LHCN-M2 (cell line): ENCODE data around the gene MMP10. TPM values are rescaled to one million over a fixed set of nuclear protein-coding genes. Genes with fewer than 3 reads are reported as not detected.

Source experiments
- DNase-seq: peaks from one replicate; pipeline ENCODE4 v3.0.0-alpha.2; 2012; ENCODE audit warnings: low read depth
- polyA plus RNA-seq: library from polyadenylated mRNA; unstranded; fragments of >200 nt; gene quantifications from one replicate; pipeline ENCODE4 v1.2.1, GENCODE V29; 2012; ENCODE audit warnings: missing spikeins
- total RNA-seq: library from RNA; depleted of rRNA; stranded (reverse); fragments of >200 nt; gene quantifications from 2 replicates; pipeline ENCODE4 v1.2.3, GENCODE V29; 2014; rRNA removed

Gene MMP10
- not detected in 2 replicates for total RNA-seq
- polyA plus RNA-seq = not detected

- peak; percentile 66 for DNase-seq
Observed at GRCh38 chr11:102780491-102780918, at the start of gene MMP10. TSS of gene MMP10 (minus strand) at chr11:102780628. CDS start at chr11:102780591, 37 bp downstream.

- DNase-seq = no peak
Observed at GRCh38 chr11:102829316-102830000, 49.0 kb upstream of the MMP10 start.

- DNase-seq = peak; percentile 10
Observed at GRCh38 chr11:102824556-102824955, 44.1 kb upstream of the MMP10 start.

GRCh38 chr11:102819491-102819890 is 39.1 kb upstream of the MMP10 start:
- no peak for DNase-seq

- no peak for DNase-seq
Observed at GRCh38 chr11:102813484-102813883, 33.1 kb upstream of the MMP10 start.

- DNase-seq = no peak
Observed at GRCh38 chr11:102812188-102812587, 31.8 kb upstream of the MMP10 start.

- DNase-seq = peak; percentile 24
Observed at GRCh38 chr11:102810950-102811660, 30.7 kb upstream of the MMP10 start.

GRCh38 chr11:102809971-102810370 is 29.5 kb upstream of the MMP10 start:
- no peak for DNase-seq

- peak; percentile 34 for DNase-seq
Observed at GRCh38 chr11:102807921-102808320, 27.5 kb upstream of the MMP10 start.

GRCh38 chr11:102806296-102806695 is 25.9 kb upstream of the MMP10 start:
- no peak for DNase-seq

- DNase-seq = peak; percentile 55
Observed at GRCh38 chr11:102802341-102802740, 21.9 kb upstream of the MMP10 start.

- no peak for DNase-seq
Observed at GRCh38 chr11:102800767-102801166, 20.3 kb upstream of the MMP10 start.

GRCh38 chr11:102799681-102800340 is 19.4 kb upstream of the MMP10 start:
- no peak for DNase-seq

GRCh38 chr11:102798012-102798746 is 17.8 kb upstream of the MMP10 start, which contains the start of gene MMP1:
TSS of gene MMP1 (minus strand) at chr11:102798160. CDS start at chr11:102798092, 68 bp downstream.
- no peak for DNase-seq

- peak; percentile 28 for DNase-seq
Observed at GRCh38 chr11:102794382-102794781, 14.0 kb upstream of the MMP10 start.

- no peak for DNase-seq
Observed at GRCh38 chr11:102793677-102794290, 13.4 kb upstream of the MMP10 start.

- DNase-seq = no peak
Observed at GRCh38 chr11:102792604-102793003, 12.2 kb upstream of the MMP10 start.

- no peak for DNase-seq
Observed at GRCh38 chr11:102791271-102792036, 11.0 kb upstream of the MMP10 start.

GRCh38 chr11:102788334-102788995 is 8.0 kb upstream of the MMP10 start:
- DNase-seq = no peak

GRCh38 chr11:102784380-102784779 is 4.0 kb upstream of the MMP10 start:
- no peak for DNase-seq
